EL (cell line): ENCODE results near the gene FAIM.

ENCODE experiments used
- DNase-seq: peaks from one replicate; pipeline ENCODE4 v3.0.0-alpha.2; 2016

FAIM gene

GRCh38 chr3:138681463-138682220, 73.1 kb downstream of the FAIM start:
- DNase-seq, result no peak

- no peak for DNase-seq
Observed at GRCh38 chr3:138682648-138683047, 74.1 kb downstream of the FAIM start.
